Stomach (tissue), 4 donors: ENCODE data around the gene TIGD1.

Experiments used
- EP300 ChIP-seq: sonication (generic); formaldehyde crosslinking; IDR thresholded peaks from one replicate; pipeline ENCODE4 v1.6.1; 2017; ENCODE audit warnings: antibody characterized with exemption
- POLR2A ChIP-seq, 4 donors: fragments of 450-650 bp; IDR thresholded peaks; one replicate each; pipeline ENCODE4 v1.6.1; 2016; ENCODE audit warnings: antibody characterized with exemption in 4 of 4, control low read depth in 2 of 4, mild to moderate bottlenecking in 1 of 4, moderate library complexity in 1 of 4
- TF ChIP-seq, protein P1 (sequence below), 7 experiments: fragments of 450-650 bp in 4 of 7; fragments of 200-600 bp in 3 of 7; sonication (generic) in 3 of 7; IDR thresholded peaks; one replicate each; pipeline ENCODE4 v1.5.1; 2016 to 2019; ENCODE audit warnings: antibody characterized with exemption in 7 of 7, control low read depth in 2 of 7, mild to moderate bottlenecking in 1 of 7

DNA sequence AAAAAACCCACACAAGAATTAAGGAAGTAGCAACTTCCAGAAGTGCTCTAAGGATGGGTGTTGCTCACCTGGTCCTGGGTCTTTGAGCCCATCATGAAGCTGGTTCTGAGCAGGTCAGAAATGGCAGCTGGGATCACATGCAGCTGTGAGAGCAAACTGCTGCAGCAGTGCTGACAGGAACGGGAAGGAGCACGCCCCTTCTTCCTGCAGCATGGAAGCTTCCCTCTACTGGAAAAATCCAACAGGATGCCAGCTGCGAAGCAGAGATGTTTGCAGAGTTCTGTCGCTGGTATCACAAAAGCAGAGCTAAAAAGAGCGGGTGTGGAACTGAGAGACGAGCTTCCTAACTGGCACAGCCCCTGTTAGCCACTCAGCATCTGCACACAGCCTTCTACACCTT, 33.9 kb upstream of the TIGD1 start:
- TF ChIP-seq, protein P1, sequence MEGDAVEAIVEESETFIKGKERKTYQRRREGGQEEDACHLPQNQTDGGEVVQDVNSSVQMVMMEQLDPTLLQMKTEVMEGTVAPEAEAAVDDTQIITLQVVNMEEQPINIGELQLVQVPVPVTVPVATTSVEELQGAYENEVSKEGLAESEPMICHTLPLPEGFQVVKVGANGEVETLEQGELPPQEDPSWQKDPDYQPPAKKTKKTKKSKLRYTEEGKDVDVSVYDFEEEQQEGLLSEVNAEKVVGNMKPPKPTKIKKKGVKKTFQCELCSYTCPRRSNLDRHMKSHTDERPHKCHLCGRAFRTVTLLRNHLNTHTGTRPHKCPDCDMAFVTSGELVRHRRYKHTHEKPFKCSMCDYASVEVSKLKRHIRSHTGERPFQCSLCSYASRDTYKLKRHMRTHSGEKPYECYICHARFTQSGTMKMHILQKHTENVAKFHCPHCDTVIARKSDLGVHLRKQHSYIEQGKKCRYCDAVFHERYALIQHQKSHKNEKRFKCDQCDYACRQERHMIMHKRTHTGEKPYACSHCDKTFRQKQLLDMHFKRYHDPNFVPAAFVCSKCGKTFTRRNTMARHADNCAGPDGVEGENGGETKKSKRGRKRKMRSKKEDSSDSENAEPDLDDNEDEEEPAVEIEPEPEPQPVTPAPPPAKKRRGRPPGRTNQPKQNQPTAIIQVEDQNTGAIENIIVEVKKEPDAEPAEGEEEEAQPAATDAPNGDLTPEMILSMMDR (IDR thresholded peaks at IDR 0.05) = no peak
- TF ChIP-seq EP300 (no peak), POLR2A (IDR thresholded peaks at IDR 0.05) (no peak)
